Nephron (organoid): ENCODE data around the gene ARID1A.

ENCODE experiments used
- H3K27ac Mint-ChIP-seq, 3 experiments: 2 replicates each; pipeline ENCODE4 v1.8.0; 2020; ENCODE audit warnings: mixed read lengths in 3 of 3, mild to moderate bottlenecking in 2 of 3, moderate library complexity in 1 of 3
- H3K27me3 Mint-ChIP-seq: 2 replicates; pipeline ENCODE4 v1.8.0; 2021; ENCODE audit warnings: low read depth, mild to moderate bottlenecking, moderate library complexity, mixed read lengths
- H3K36me3 Mint-ChIP-seq: 2 replicates; pipeline ENCODE4 v1.8.0; 2020; ENCODE audit warnings: low read depth, mixed read lengths
- H3K4me1 Mint-ChIP-seq: 2 replicates; pipeline ENCODE4 v1.8.0; 2020; ENCODE audit warnings: mixed read lengths
- H3K4me3 Mint-ChIP-seq, 3 experiments: 2 replicates each; pipeline ENCODE4 v1.8.0; 2020; ENCODE audit warnings: mild to moderate bottlenecking in 3 of 3, mixed read lengths in 3 of 3, moderate library complexity in 2 of 3
- H3K9me3 Mint-ChIP-seq: 2 replicates; pipeline ENCODE4 v1.8.0; 2020; ENCODE audit warnings: mixed read lengths
- CTCF ChIP-seq, 3 experiments: fragments of 200-600 bp; sonication (generic); IDR thresholded peaks; one replicate each; pipeline ENCODE4 v1.5.0; 2021; ENCODE audit warnings: antibody characterized with exemption in 3 of 3; ENCODE audit not compliant: unreplicated experiment in 3 of 3

The ARID1A gene

GRCh38 chr1:26786437-26787380, 90.9 kb downstream of the ARID1A start:
- Mint-ChIP-seq H3K27ac (peak overlapping the region; percentile 98 to 100 (median 100)), H3K4me3 (peak overlapping the region; percentile 98 to 99 (median 99)), H3K9me3 (no peaks in the 10 kb centered on the region), H3K36me3 (peaks cover 17% of the 10 kb centered on the region), H3K4me1 (peaks cover 67% of the 10 kb centered on the region), H3K27me3 (peaks cover 7% of the 10 kb centered on the region)
- no peak for TF ChIP-seq CTCF (IDR thresholded peaks at IDR 0.05; ENCODE audit: unreplicated experiment in 3 of 3)

GRCh38 chr1:26787381-26787705, 91.5 kb downstream of the ARID1A start:
- TF ChIP-seq CTCF (IDR thresholded peaks at IDR 0.05; ENCODE audit: unreplicated experiment in 3 of 3), result no peak
- H3K4me1 Mint-ChIP-seq, result peaks cover 65% of the 10 kb centered on the region
- peak overlapping the region; percentile 98 to 100 (median 100) for H3K27ac Mint-ChIP-seq
- H3K27me3 Mint-ChIP-seq, result peaks cover 7% of the 10 kb centered on the region
- H3K4me3 Mint-ChIP-seq, result peak overlapping the region; percentile 98 to 99 (median 99)
- no peaks in the 10 kb centered on the region for H3K9me3 Mint-ChIP-seq
- peaks cover 11% of the 10 kb centered on the region for H3K36me3 Mint-ChIP-seq

DNA sequence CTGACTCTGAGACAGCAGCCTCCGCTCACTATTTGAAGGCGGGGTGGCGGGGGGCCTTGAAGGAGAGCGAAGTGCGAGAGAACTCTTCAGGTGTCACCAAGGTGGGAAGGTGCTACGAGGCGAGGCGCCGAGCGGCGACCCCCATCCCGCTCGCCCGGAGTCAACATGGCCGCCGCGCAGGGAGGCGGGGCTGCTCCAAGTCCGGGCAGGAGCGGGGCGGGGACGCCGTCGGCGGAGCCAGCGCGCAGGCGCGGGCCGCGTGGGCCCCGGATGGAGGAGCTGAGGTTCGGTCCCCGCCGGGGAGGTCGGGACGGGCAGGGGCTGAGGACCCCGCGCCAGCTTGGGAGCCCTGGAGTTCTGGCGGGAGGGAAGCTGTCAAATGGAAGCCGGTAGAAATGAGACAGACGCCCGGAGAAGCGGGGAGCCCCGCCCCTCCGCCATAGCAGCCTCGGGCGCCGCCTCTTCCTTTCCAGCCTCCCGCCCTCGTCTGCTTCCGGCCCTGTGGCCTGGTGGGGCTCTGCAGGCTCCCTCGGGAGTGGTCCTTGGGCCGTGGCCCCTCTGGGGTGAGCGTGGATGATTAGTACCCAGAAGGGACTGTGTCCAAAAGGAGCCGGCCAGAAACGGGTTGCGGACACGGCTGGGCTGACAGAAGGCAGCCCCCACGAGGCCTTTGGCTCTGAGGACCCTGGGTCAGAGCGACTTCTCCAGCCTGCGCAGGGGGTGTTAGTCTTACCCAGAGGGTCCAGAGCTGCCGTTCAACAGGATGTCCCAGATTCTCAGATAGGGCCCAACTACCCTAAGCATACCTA, 92.1 kb downstream of the ARID1A start, which contains the start of gene PIGV:
Gene PIGV, plus strand, starts transcription at position 245 of the 809 bp plus-strand sequence. CDS start 2,866 bp downstream, outside the sequence.
- peaks cover 7% of the 10 kb centered on the region for H3K27me3 Mint-ChIP-seq
- TF ChIP-seq CTCF (IDR thresholded peaks at IDR 0.05; ENCODE audit: unreplicated experiment in 3 of 3), result peak in 1 of 3 experiments; percentile 11
- H3K9me3 Mint-ChIP-seq, result no peaks in the 10 kb centered on the region
- H3K4me3 Mint-ChIP-seq, result peak within 1 kb of the TSS; percentile 98 to 99 (median 99)
- peak within 1 kb of the TSS; percentile 98 to 100 (median 100) for H3K27ac Mint-ChIP-seq
- H3K4me1 Mint-ChIP-seq, result peaks cover 59% of the 10 kb centered on the region
- H3K36me3 Mint-ChIP-seq, result peaks cover 5% of the 10 kb centered on the region

- Mint-ChIP-seq H3K36me3 (peaks cover 3% of the 10 kb centered on the region), H3K4me3 (peak overlapping the region; percentile 98 to 99 (median 99)), H3K9me3 (no peaks in the 10 kb centered on the region), H3K4me1 (peaks cover 57% of the 10 kb centered on the region), H3K27me3 (peaks cover 7% of the 10 kb centered on the region), H3K27ac (peak overlapping the region; percentile 98 to 100 (median 100))
- TF ChIP-seq CTCF (IDR thresholded peaks at IDR 0.05; ENCODE audit: unreplicated experiment in 3 of 3), result no peak
These were observed 92.6 kb downstream of the ARID1A start for GRCh38 chr1:26788515-26788785.

GRCh38 chr1:26788836-26789611, 93.2 kb downstream of the ARID1A start:
- Mint-ChIP-seq H3K4me1 (peaks cover 53% of the 10 kb centered on the region), H3K9me3 (no peaks in the 10 kb centered on the region), H3K36me3 (no peaks in the 10 kb centered on the region), H3K27me3 (peaks cover 7% of the 10 kb centered on the region), H3K4me3 (peak overlapping the region; percentile 98 to 99 (median 99)), H3K27ac (peak overlapping the region; percentile 98 to 100 (median 100))
- peak; percentile 95 to 98 (median 96) for TF ChIP-seq CTCF (IDR thresholded peaks at IDR 0.05; ENCODE audit: unreplicated experiment in 3 of 3)
